HG02938 (cell line): Measurements from ENCODE around the gene TMEM259.
"Not testable (repeated sequence)": the region's sequence is repeated elsewhere in the genome, so short reads cannot be mapped to it uniquely, and the experiment has no call there.

Source experiments
- ATAC-seq: cut with Tn5 transposase; IDR thresholded peaks from one replicate; pipeline ENCODE4 v1.9.1; 2021; ENCODE audit warnings: mild to moderate bottlenecking, moderate library complexity; ENCODE audit not compliant: unreplicated experiment

Gene TMEM259

GRCh38 chr19:1040476-1041271 lies 19.8 kb upstream of the TMEM259 start:
- ATAC-seq = no peak

- ATAC-seq = peak; percentile 64
Measured at GRCh38 chr19:1039646-1040475, 18.9 kb upstream of the TMEM259 start, which contains the start of gene ABCA7. Gene ABCA7 (plus strand): TSS chr19:1040107. CDS start chr19:1041362, 1,255 bp downstream.

GRCh38 chr19:1038978-1039645 lies 18.2 kb upstream of the TMEM259 start:
- ATAC-seq = no peak

- no peak for ATAC-seq
Measured at GRCh38 chr19:1037621-1038064, 16.7 kb upstream of the TMEM259 start.

- ATAC-seq = no peak
Measured at GRCh38 chr19:1035998-1036621, 15.2 kb upstream of the TMEM259 start.

- no peak for ATAC-seq
Measured at GRCh38 chr19:1032264-1032867, 11.4 kb upstream of the TMEM259 start.

- no peak for ATAC-seq
Measured at GRCh38 chr19:1028062-1028926, 7.4 kb upstream of the TMEM259 start.

- ATAC-seq = no peak
Measured at GRCh38 chr19:1027650-1028061, 6.7 kb upstream of the TMEM259 start.

GRCh38 chr19:1026783-1027649 lies 6.1 kb upstream of the TMEM259 start:
- ATAC-seq = no peak

- no peak for ATAC-seq
Measured at GRCh38 chr19:1025960-1026782, 5.2 kb upstream of the TMEM259 start, which contains the start of gene CNN2. Gene CNN2 (plus strand): TSS chr19:1026608. CDS start chr19:1026662, 54 bp downstream.

- ATAC-seq = not testable (repeated sequence)
Measured at GRCh38 chr19:1025080-1025479, 4.2 kb upstream of the TMEM259 start.

- ATAC-seq = not testable (repeated sequence)
Measured at GRCh38 chr19:1023883-1024188, 2.9 kb upstream of the TMEM259 start.

GRCh38 chr19:1019980-1020867 lies 699 bp downstream of the TMEM259 start:
- ATAC-seq = no peak

- no peak for ATAC-seq
Measured at GRCh38 chr19:1019616-1019961, 1.3 kb downstream of the TMEM259 start.

- no peak for ATAC-seq
Measured at GRCh38 chr19:1018932-1019615, 1.8 kb downstream of the TMEM259 start.

GRCh38 chr19:1018393-1018792 lies 2.5 kb downstream of the TMEM259 start:
- no peak for ATAC-seq
